ENCODE data around the gene RABEP1.
"Not testable (repeated sequence)": the region's sequence is repeated elsewhere in the genome, so short reads cannot be mapped to it uniquely, and the experiment has no call there.

The RABEP1 gene

GRCh38 chr17:5429191-5429887 is 147.3 kb downstream of the RABEP1 start:
- DNase-seq: no peak

DNA sequence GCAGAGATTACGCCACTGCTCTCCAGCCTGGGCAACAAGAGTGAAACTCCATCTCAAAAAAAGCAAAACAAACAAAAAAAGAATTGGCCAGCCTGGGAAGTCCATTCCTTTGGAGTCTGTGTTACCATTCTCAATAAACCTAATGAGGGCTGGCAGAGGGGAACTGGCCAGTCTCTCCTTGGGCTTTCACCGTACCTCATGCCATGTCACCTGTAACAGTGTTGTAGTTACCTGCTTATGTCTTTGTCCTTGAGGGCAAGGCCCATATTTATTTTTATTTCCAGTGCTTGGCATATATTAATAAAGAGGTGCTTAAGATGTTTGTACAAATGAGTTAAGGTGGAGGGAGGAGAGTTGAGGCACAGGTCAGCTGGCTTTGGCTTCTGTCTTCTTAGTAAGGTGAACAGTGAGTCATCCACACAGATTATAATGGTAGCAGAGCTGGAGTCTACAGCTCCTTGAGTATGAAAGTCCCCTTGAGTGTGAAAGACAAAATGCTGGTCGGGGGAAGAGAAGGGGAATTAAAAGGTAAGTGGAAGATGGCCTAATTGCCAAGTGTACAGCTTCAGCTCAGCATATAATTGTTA is 148.4 kb downstream of the RABEP1 start:
- no peak for DNase-seq

DNA sequence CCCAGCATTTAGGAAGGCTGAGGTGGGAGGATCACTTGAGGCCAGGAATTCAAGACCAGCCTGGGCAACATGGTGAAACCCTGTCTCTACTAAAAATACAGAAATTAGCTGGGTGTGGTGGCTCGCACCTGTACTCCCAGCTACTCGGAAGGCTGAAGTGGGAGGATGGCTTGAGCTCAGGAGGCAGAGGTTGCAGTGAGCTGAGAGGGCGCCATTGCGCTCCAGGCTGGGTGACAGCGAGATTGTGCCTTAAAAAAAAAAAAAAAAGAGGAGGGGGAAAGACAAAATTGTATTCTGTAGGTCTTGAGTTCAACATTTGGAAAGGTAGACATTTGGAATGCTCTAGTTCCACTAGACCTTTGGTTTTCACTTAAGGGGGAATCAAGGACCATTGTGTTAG is 149.2 kb downstream of the RABEP1 start:
- not testable (repeated sequence) for DNase-seq

DNA sequence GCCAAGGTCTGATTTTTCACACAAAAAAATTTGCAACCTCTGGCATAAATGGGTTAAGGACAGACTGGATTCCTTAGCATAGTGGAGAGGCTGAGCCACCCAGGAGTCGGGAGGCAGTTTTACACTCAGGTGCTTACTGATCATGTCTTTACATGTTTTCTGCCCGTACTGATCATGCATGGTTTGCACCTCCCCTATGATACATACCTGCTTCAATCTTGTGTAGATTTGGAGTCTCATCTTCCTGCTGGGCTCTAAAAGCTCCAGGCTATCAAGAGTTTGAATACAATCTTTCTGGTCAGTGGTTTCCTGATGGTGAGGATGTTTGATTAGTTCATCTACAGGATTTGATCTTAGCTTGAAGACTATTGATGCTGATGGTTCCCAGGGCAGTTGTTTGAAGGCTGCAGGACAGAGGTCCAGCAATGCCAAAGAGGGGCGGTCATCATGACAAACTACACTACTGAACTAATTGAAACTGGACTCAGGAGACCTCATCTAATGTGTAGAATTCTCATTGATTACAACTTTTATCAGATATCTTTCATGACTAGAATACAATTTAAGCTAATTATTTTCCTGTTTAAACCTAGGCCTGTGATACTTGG is 150.0 kb downstream of the RABEP1 start:
- no peak for DNase-seq

- no peak for DNase-seq
Observed at GRCh38 chr17:5434984-5435383, 152.9 kb downstream of the RABEP1 start.

All from activated gamma-delta T cell (primary cell).